Measurements from ENCODE around the gene SUGCT. TPM values are rescaled to one million over a fixed set of nuclear protein-coding genes. Genes with fewer than 3 reads are reported as not detected.

Gene SUGCT
- total RNA-seq, 1 experiment from 2014 or later = 5.4 TPM

DNA sequence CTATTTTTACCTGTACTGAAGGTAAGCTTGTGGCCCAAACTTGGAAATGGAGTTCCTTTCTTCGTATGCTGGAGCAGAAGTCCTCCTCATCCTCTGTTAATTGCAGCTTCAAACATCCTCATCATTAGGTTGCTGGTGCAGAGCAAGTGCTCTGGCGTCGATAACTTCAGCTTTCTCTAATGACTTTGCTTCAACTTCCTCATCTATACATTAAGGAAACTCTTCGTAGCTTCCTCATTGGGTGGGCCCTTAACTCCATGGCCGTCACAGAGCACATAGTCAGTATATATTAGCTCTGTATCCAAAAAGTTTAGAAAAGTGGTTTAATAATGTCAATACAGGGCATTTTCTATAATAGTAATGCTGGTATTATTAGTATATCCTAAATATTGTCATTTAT is 447.7 kb downstream of the SUGCT start:
- no peaks in the 10 kb centered on the region for H3K9me3 Mint-ChIP-seq
- Histone ChIP-seq H2AK5ac (ENCODE audit: insufficient read length, low read length) (no peak overlapping the region), H3K27me3 (ENCODE audit: insufficient read depth, low read length) (no peaks in the 10 kb centered on the region), H4K20me1 (ENCODE audit: control insufficient read depth, insufficient read depth, insufficient read length) (no peaks in the 10 kb centered on the region), H3K4ac (ENCODE audit: low read depth, low read length) (no peak overlapping the region), H3T11ph (ENCODE audit: low read length) (no peak overlapping the region), H2BK15ac (ENCODE audit: low read depth, low read length) (no peak overlapping the region), H3K4me2 (ENCODE audit: insufficient read depth, insufficient read length, low read length) (no peak overlapping the region), H3K79me1 (ENCODE audit: insufficient read depth, low read depth, low read length, poor library complexity, severe bottlenecking) (no peaks in the 10 kb centered on the region), H3K18ac (ENCODE audit: insufficient read length, low read depth, low read length) (no peak overlapping the region), H2BK120ac (ENCODE audit: low read depth, low read length, poor library complexity, severe bottlenecking) (no peak overlapping the region), H3K9me3 (ENCODE audit: control insufficient read depth, low read depth, low read length) (no peaks in the 10 kb centered on the region), H3K56ac (ENCODE audit: insufficient read length, low read depth, low read length) (no peak overlapping the region), H4K5ac (ENCODE audit: insufficient read length, low read depth, low read length) (no peak overlapping the region), H2AFZ (ENCODE audit: low read length) (no peak overlapping the region), H3K14ac (ENCODE audit: insufficient read depth, low read length) (no peak overlapping the region), H2BK5ac (ENCODE audit: insufficient read length, low read length) (no peak overlapping the region), H3K4me1 (ENCODE audit: insufficient read depth, low read length) (no peaks in the 10 kb centered on the region; the same call in 1 of the 2 replicates), H3K27ac (ENCODE audit: insufficient read length, low read depth, low read length) (no peak overlapping the region), H3K9ac (ENCODE audit: extremely low read depth, insufficient read length, low read length) (no peak overlapping the region), H2BK12ac (ENCODE audit: insufficient read length, low read depth, low read length) (no peak overlapping the region), H3K23ac (ENCODE audit: insufficient read length, low read depth, low read length) (no peak overlapping the region), H3K23me2 (ENCODE audit: insufficient read length, low read depth, low read length, poor library complexity, severe bottlenecking) (no peaks in the 10 kb centered on the region), H4K91ac (ENCODE audit: insufficient read length, low read depth, low read length) (no peak overlapping the region), H4K8ac (replicated peaks; ENCODE audit: insufficient read length, low read depth, low read length) (no peak overlapping the region), H2BK20ac (ENCODE audit: low read depth, low read length, poor library complexity, severe bottlenecking) (no peak overlapping the region), H3K79me2 (ENCODE audit: insufficient read depth, low read length) (no peaks in the 10 kb centered on the region)
- DNase-seq = no peak
- TF ChIP-seq, protein P1, sequence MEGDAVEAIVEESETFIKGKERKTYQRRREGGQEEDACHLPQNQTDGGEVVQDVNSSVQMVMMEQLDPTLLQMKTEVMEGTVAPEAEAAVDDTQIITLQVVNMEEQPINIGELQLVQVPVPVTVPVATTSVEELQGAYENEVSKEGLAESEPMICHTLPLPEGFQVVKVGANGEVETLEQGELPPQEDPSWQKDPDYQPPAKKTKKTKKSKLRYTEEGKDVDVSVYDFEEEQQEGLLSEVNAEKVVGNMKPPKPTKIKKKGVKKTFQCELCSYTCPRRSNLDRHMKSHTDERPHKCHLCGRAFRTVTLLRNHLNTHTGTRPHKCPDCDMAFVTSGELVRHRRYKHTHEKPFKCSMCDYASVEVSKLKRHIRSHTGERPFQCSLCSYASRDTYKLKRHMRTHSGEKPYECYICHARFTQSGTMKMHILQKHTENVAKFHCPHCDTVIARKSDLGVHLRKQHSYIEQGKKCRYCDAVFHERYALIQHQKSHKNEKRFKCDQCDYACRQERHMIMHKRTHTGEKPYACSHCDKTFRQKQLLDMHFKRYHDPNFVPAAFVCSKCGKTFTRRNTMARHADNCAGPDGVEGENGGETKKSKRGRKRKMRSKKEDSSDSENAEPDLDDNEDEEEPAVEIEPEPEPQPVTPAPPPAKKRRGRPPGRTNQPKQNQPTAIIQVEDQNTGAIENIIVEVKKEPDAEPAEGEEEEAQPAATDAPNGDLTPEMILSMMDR (conservative IDR thresholded peaks at IDR 0.05) = no peak
- peaks cover 21 to 28% of the 10 kb centered on the region in 2 experiments for H3K4me1 Mint-ChIP-seq
- no CpG with 5 or more reads among the region's 5 CpGs for WGBS (ENCODE audit: extremely low coverage, insufficient read length, low lambda C conversion rate)
- H3K36me3 Mint-ChIP-seq (ENCODE audit: insufficient read depth in 1 of 3, low read depth in 3 of 3) = peaks cover 0 to 4% (median 0%) of the 10 kb centered on the region in 3 experiments; a peak in 1 of 7 replicates
- no peak overlapping the region for H3K4me3 Mint-ChIP-seq
- H3K27ac Mint-ChIP-seq = no peak overlapping the region
- H3K27me3 Mint-ChIP-seq (ENCODE audit: low read depth) = no peaks in the 10 kb centered on the region
